ENCODE data around the gene NPTN. TPM values are rescaled to one million over a fixed set of nuclear protein-coding genes. Genes with fewer than 3 reads are reported as not detected.
"Not testable (repeated sequence)": the region's sequence is repeated elsewhere in the genome, so short reads cannot be mapped to it uniquely, and the experiment has no call there.

The NPTN gene
- total RNA-seq, 1 donor from 2014 or later, result 24.2 TPM

DNA sequence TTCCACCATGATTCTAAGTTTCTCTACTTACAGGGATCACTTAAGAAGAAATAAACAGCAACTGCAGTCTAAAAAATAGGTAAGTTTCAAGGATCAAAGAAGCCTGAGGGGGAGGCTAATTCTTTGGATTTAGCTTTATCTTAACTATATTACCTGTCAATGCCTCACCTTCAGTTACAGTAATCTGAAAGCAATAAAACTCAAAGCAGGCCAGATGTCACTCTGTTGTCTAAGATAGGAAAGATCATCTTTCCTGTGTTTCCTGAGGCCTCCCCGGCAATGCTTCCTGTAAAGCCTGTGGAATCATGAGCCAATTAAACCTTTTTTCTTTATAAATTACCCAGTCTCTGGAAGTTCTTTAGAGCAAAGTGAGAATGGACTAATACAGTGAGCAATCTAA, 60.2 kb downstream of the NPTN start:
- ATAC-seq, result no peak
- DNase-seq (ENCODE audit: low spot score), result no peak

DNA sequence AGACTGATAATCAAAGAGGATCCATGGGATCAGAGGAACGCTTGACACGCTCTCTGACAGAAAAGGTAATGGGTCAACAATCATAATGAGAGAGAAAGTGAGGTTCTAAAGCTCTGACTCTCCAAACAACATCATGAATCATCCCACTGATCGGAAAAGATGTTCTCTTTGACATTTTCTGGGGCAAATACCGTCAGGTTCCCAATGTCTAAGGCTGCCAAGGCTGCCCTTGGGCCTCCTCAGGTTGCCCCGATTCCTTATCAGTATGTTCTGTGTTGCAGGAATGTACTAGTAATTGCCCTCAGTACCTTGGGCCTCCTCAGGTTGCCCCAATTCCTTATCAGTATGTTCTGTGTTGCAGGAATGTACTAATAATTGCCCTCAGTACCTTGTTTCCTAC, 60.9 kb downstream of the NPTN start:
- no peak for DNase-seq (ENCODE audit: low spot score)
- no peak for ATAC-seq

DNA sequence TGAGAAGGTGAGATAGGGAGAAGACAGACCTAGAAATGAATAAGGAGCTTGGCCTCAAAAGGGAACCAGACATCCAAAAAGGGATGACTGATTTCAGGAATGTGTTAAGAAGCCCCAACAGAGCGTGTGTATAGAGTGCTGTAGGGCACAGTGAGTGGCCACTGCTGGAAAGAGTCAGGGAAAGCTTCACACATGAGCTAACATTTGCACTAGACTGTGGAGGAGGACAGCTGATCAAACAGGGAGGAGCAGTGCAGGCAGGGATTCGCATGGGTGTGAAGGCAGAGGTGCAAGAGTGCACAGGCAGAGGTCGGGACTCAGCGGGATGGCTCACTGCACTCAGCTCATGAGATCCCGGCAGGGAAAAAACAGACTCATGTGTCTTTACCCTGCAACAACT, 61.8 kb downstream of the NPTN start:
- no peak for DNase-seq (ENCODE audit: low spot score)

GRCh38 chr15:73570355-73571032, 62.7 kb downstream of the NPTN start:
- ATAC-seq (no peak), DNase-seq (ENCODE audit: low spot score) (no peak)

More for the DNA sequence above, 61.8 kb downstream of the NPTN start:
- ATAC-seq, result no peak

GRCh38 chr15:73569361-73569760, 63.8 kb downstream of the NPTN start:
- no peak for ATAC-seq
- no peak for DNase-seq (ENCODE audit: low spot score)

- DNase-seq (ENCODE audit: low spot score), result no peak
- ATAC-seq, result no peak
Measured at GRCh38 chr15:73568564-73569280, 64.5 kb downstream of the NPTN start.

DNA sequence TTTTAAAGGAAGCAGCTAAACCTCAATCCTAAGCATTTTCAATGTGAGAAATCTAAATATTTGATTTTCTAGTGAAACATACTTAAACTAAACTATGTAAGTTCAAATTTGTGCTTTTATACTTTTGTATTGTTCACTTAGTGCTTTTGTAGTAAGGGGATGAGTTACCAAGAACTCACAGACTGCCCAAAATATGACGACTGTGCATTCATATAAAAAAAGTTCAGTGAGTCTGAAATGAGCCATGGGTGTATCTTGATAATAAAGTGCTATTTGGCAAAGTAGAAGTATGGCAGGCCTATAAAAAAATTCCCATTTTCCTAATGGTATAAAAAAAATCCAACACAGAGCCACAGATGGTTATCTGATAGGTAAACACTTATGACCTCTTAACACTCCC, 66.2 kb downstream of the NPTN start:
- no peak for ATAC-seq
- DNase-seq (ENCODE audit: low spot score), result no peak

DNA sequence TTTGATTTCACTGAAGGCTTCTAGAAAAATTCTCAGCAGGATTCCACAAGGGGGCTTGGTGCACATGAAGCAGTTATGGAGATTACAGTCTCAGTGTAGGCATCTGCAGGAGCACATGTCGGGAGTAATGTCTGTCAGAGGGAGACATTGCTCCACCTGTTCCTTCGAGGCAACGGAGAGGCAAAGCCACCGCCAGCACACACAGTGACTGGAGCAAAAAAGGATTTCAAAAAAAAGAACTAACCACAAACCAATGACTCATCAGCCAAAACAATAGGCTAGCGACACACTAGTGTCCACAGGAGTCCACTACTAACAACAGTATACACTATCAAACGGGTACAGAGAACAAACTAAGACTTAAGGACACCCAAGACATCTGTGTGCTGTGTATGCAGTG, 68.9 kb downstream of the NPTN start:
- ATAC-seq (no peak), DNase-seq (ENCODE audit: low spot score) (no peak)

GRCh38 chr15:73560501-73561117, 72.6 kb downstream of the NPTN start:
- no peak for DNase-seq (ENCODE audit: low spot score)
- peak; percentile 70 for ATAC-seq

- no peak for ATAC-seq
- DNase-seq (ENCODE audit: low spot score), result no peak
Measured at GRCh38 chr15:73558529-73558928, 74.7 kb downstream of the NPTN start.

- ATAC-seq (no peak), DNase-seq (ENCODE audit: low spot score) (no peak)
Measured at GRCh38 chr15:73555080-73555479, 78.1 kb downstream of the NPTN start.

- DNase-seq (ENCODE audit: low spot score) (no peak), ATAC-seq (no peak)
Measured at GRCh38 chr15:73550190-73550589, 83.0 kb downstream of the NPTN start.

DNA sequence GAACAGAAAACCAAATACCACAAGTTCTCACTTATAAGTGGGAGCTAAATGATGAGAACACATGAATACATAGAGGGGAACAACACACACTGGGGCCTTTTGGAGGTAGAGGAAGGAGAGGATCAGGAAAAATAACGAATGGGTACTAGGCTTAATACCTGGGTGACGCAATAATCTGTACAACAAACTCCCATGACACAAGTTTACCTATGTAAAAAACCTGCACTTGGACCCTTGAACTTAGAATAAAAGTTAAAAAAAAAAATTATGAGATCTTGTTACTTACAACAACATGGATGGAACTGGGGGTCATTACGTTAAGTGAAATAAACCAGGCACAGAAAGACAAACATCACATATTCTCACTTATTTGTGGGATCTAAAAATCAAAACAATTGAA, 84.3 kb downstream of the NPTN start:
- not testable (repeated sequence) for DNase-seq (ENCODE audit: low spot score); ATAC-seq

DNA sequence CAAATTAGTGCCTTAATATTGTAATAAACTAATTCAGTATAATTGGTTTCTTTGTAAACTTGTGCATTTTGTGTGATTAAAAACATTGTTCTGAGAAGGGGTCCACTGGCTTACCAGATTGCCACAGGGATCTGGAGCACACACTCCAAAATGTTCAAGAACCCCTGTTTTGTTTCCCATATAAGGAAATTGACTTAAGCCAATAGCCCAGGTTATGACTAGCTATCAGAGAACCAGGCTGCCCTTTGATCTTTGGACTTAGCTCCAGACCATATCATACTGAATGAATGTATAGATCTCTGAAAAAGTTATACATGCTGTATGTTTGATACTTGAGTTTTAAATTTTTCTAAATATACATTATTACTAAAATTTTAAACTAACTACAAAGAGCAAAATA, 91.7 kb downstream of the NPTN start:
- DNase-seq (ENCODE audit: low spot score) (no peak), ATAC-seq (no peak)

DNA sequence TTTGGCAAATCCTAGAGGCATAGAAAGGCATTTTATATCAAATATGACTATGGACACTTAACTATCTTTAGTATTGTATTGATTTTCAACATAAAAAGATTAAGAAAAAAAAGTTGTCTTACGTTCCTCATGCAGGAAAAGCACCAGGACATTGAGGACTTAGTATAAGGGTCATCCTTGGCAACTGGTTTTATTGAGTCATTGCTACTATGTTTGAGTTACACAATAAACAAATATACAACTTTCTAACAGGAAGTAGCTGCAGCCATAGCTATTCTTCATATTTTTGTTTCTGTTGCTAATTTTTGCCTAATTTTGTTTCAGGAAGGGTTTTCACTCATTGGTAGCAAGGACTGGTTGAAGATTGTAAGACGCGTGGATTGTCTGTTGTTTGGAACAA, 93.0 kb downstream of the NPTN start:
- ATAC-seq (peak; percentile 25), DNase-seq (ENCODE audit: low spot score) (no peak)

GRCh38 chr15:73539212-73540128, 93.7 kb downstream of the NPTN start:
- peak; percentile 59 for DNase-seq (ENCODE audit: low spot score)

DNA sequence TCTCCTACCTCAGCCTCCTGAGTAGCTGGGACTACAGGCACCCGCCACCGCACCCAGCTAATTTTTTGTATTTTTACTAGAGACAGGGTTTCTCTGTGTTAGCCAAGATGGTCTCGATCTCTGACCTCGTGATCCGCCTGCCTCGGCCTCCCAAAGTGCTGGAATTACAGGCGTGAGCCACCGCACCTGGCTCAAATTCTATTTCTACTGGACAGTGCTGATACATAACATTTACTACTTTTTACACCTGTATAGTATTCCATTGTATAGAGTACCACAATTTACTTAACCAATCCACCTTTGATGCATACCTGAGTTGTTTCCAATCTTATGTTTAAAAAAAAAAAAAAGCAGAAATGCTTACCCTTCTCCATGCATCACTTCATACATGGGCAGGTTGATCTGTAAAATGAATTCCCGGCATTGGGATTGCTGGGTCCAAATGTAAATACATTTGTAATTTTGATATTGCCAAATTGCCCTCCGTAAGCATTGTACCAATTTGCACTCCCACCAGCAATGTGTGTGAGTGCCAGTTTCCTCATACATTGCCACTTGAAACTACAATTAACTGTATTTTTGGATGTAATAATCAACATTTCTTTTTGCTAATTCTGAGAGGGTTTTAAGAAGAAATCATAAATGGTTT, 94.5 kb downstream of the NPTN start:
- ATAC-seq, result no peak
- DNase-seq (ENCODE audit: low spot score), result no peak

More at GRCh38 chr15:73539212-73540128, 93.7 kb downstream of the NPTN start:
- no peak for ATAC-seq

DNA sequence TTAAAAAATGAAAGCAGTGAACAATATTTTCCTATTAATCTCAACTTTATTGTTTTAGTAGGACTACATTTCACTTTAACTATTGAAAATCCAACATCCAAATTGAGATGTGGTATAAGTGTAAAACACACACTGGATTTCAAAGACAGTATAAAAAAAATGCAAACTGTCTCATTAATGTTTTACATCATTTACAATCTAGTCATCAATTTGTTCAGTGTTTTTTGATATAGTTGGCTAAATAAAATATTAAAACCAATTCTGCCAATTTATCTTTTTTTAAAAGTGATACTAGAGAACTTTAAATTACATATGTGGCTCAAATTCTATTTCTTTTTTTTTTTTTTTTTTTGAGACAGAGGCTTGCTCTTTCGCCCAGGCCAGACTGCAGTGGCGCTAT, 95.1 kb downstream of the NPTN start:
- DNase-seq (ENCODE audit: low spot score) (no peak), ATAC-seq (no peak)

DNA sequence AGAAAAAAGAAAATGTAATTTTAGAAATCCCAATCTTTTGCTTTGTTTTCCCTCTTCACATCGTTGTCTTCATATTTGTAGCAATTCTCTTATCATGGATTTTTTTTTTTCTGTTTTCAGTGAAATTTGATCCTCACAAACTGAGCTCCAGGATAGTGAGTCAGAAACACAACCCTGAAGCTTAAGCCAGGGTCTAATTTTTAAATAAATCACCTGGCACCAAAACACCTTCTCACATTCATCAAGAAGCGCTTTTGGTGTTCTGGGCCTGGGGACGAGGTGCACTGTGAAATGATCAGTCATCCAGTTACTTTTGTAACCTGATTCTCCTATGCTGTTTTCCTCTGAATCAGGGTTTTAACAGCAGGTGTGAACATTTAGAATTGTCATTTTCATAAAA, 102.5 kb downstream of the NPTN start:
- ATAC-seq (no peak), DNase-seq (ENCODE audit: low spot score) (no peak)

DNA sequence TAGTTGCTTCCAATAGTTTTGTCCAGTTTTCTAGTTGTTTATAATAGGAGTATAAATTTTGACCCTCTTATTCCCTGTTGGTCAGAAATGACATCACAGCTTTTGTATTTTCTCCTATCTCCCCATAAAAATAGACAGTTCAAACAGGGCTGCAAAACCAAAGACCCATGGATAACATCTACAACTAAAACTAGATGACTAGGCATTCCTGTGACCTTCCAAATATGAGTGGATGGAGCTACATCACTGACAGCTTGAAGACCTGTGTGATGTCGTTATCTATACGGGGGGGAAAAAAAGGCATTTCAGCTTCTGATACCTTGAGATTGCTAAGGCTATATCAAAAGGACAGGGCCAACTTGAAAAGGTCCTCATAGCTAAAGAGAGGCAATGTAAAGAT, 105.6 kb downstream of the NPTN start:
- no peak for ATAC-seq
- DNase-seq (ENCODE audit: low spot score), result no peak

DNA sequence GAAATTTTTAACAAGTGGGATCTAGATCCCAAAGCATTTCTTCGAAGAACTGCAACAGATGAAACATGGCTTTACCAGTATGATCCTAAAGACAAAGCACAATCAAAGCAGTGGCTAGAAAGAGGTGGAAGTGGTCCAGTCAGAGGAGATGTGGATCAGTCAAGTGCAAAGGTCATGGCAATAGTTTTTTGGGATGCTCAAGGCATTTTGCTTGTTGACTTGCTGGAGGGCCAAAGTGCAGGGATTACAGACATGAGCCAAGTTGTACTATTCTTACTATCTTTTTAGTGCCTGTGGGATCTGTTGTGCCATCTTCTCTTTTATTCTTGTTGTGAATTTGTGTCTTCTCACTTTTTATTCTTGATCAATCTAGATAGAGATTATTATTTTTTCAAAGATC, 108.3 kb downstream of the NPTN start:
- ATAC-seq (no peak), DNase-seq (ENCODE audit: low spot score) (no peak)

Measured in left lobe of liver (tissue), 2 donors.